Stimulated activated CD8-positive, alpha-beta memory T cell treated with anti-CD3 and anti-CD28 coated beads, Interleukin-4, amount 100 ng/mL, for 4 hours (primary cell): ENCODE measurements around the gene VPS50.
"Not testable (repeated sequence)": the region's sequence is repeated elsewhere in the genome, so short reads cannot be mapped to it uniquely, and the experiment has no call there.

Experiments used
- DNase-seq, 2 donors: peaks; one replicate each; pipeline ENCODE4 v3.0.0-alpha.2; 2020; ENCODE audit warnings: low read depth in 2 of 2, low spot score in 1 of 2

The VPS50 gene

DNA sequence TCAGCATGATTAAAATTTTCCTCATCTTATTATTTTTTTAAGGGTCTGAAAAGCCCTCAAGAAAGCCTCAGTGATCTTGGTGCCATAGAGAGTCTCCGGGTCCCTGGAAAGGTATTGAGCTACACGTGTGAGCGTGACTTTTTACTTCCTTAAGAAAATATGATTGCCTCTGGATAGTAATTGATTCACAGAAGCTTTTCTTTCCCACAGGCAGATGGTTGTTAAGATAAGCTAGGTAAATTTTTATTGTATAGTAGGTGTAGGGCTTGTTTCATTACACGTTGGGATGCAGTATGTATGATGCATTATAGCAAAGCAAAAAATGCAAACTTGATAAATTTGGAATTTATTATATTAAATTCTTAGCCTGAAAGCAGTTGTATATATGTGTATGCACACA, 7.7 kb downstream of the VPS50 start:
- DNase-seq: no peak

- no peak for DNase-seq
Measured at GRCh38 chr7:93242106-93242505, 9.9 kb downstream of the VPS50 start.

DNA sequence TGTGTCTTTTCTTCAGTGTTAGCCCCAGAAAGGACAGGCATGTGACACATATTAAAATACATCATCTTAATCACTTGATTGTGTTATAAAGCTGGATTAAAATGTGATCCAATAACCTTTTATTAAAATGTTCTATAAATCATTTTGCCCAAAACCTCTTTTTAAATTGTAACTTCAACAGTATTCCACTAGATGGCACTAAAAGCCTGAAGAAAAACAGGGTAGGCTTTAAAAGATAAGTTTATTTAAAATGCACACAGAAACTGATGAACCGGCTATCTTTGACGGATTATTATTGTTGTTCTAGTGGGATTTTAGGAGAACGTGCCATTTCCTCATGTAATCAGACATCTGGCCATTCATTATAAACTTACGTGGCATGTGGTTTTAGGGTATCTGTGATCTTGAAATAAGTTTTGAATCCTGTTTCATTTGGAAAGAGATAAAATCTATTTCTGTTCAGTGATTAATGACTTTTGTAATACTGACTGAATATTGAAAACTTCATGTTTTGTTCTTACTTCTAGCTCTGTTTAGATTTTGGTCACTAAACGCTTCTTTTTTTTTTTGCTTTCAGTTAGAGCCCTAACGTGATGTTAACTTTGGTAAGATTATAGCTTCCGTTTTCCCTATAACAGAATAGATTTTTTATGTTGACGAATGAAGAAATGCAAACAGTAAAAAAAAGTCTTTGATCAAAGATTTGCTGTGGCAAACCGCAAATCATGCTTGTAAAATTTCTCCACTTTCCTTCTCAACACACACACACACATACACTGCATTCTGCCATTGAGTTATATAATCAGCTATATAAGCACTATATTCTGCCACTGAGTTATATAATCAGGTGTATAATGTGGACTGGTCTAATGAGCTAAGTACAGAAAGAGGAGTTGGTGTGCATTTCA, 13.6 kb downstream of the VPS50 start:
- DNase-seq: no peak

- DNase-seq: no peak
Measured at GRCh38 chr7:93249491-93250148, 17.5 kb downstream of the VPS50 start.

GRCh38 chr7:93258661-93259060, 26.5 kb downstream of the VPS50 start:
- DNase-seq: no peak

- no peak for DNase-seq
Measured at GRCh38 chr7:93262535-93262934, 30.4 kb downstream of the VPS50 start.

GRCh38 chr7:93265220-93265619, 33.1 kb downstream of the VPS50 start:
- no peak for DNase-seq

DNA sequence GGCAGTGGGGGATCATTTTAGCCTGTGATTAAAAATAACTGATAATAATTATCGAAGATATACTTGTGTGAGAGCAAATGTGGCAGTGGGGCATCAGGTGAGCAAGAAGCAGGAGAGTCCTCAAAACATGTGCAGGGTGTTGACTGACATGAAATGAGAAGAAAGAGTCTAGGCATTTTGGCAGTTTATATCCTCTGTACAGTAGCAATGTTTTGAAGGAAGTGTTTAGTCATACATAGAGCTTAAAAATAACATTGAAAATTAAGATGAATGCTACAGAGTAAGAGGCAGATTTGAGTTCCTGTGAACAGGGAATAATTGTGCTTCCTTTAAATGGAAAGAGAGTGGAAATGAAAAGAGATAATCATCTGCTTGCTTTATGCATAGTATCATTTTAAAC, 47.4 kb downstream of the VPS50 start:
- no peak for DNase-seq

- DNase-seq: no peak
Measured at GRCh38 chr7:93284908-93285307, 52.7 kb downstream of the VPS50 start.

DNA sequence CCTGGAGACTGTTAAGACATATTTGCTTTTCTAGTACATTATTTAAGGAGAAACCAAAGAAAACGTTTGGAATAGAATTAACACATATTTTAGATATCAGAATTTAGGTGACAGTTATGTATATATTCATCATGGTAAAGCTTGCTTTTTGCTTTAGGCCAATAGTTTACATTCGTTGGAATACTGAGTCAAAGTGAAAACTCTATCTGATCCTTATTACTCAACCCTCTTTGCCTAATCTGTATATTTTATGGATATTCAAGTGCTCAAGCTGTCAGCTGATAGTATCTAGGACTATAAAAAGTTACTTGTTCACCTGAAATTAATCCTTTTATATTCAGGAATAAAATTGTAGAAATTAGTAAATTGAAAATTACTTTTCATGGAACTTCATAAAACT, 61.1 kb downstream of the VPS50 start:
- DNase-seq: no peak

- DNase-seq: no peak
Measured at GRCh38 chr7:93298206-93298605, 66.0 kb downstream of the VPS50 start.

DNA sequence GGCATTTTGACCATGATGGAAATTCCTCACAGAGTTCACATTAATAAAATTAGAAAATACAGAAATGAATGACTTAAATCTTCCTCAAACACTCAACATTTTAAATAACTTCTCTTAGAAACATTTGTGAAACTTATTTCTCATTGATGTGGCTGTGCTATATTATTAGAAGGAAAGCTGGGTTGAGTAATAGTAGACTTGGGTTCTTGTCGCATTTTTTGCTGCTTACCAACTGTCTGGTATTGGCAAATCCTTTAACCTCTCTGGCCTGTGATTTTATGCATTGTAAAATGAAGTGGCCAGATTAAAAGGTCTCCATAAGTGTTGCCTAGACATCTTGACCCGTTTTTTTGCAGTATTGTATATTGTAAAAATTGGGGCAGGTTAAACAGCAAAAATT, 66.5 kb downstream of the VPS50 start:
- DNase-seq: no peak

GRCh38 chr7:93301736-93302135, 69.6 kb downstream of the VPS50 start:
- DNase-seq: no peak

- DNase-seq: no peak
Measured at GRCh38 chr7:93307131-93307660, 75.0 kb downstream of the VPS50 start.

- no peak for DNase-seq
Measured at GRCh38 chr7:93307943-93308342, 75.8 kb downstream of the VPS50 start.

GRCh38 chr7:93310346-93310745, 78.2 kb downstream of the VPS50 start:
- no peak for DNase-seq

DNA sequence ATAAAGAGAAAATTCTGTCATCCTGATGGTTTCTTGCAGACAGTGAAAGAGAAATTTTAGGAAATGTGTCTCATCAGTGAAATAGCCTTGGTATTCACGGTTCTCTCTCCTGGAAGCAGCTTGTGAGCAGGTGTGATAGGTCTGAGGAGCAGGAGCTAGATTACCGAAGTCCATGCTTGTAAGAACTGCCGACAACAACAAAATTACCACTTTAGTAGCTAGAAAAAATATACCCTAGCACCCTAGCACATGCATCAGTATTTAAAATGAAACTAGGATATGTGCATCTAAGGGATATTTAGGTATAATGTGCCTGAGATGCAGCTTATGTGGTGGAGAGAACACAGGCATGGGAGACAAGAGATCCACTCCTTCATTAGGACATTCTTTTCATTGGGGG, 82.3 kb downstream of the VPS50 start:
- no peak for DNase-seq

DNA sequence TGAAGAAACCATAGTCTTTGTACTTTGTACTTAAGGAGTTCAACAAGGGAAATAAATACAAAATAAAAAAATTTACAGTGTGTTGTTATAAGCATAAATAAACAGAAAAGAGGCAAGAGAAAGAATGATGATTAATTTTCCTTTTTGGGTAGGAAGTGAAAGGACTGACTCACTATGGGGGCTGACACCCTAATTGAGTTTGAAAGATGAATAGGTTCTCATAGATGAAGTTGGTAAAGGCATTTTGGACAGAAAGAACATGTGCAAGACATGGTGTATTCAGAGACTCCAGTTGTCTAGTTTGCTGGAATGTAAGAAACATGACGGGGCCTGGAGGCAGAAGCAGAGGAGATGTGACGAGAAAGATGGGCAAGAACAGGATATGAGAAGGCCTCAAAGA, 83.7 kb downstream of the VPS50 start:
- DNase-seq: no peak

- no peak for DNase-seq
Measured at GRCh38 chr7:93316730-93317129, 84.6 kb downstream of the VPS50 start.

DNA sequence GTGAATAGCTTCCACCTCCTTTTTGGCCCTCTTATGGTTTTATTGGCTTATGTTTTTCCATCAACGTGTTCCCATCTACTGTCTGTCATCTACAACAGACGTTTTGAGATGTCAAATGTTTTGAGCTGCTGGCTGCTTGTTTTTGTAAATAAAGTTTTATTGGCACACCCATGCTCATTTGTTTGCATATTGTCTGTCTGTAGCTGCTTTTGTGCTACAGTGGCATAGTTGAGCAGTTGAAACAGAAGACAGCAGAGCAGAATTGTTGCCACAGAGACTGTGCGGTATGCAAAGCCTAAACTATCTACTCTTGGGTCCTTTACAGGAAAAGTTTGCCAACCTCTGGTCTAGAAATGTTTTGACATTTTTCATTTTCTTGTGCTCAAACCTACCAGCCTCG, 88.7 kb downstream of the VPS50 start:
- DNase-seq: no peak

DNA sequence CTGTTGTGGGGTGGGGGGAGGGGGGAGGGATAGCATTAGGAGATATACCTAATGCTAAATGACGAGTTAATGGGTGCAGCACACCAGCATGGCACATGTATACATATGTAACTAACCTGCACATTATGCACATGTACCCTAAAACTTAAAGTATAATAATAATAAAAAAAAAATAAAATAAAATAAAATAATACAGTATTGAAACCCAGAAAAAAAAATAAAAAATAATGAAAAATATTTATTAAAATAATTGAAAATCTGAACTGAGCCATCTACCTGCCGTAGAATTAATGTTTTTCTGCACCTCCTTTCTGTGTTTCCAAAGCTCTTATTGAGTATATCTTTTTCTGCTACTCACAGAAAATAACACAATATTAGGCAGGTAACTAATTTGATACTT, 94.1 kb downstream of the VPS50 start:
- not testable (repeated sequence) for DNase-seq

- no peak for DNase-seq
Measured at GRCh38 chr7:93327006-93327633, 95.0 kb downstream of the VPS50 start.
